DOHH2 (cell line): ENCODE results near the gene CLEC9A.
"Not testable (repeated sequence)": the region's sequence is repeated elsewhere in the genome, so short reads cannot be mapped to it uniquely, and the experiment has no call there.

Experiments used
- H3F3A ChIP-seq: fragments of 200-600 bp; sonication (generic), shearing (Covaris generic); 2 replicates; pipeline ENCODE4 v1.6.0; 2016; ENCODE audit warnings: antibody characterized with exemption, mild to moderate bottlenecking; ENCODE audit not compliant: control insufficient read depth, insufficient read depth
- H3K27ac ChIP-seq: fragments of 200-600 bp; sonication (generic); 2 replicates; pipeline ENCODE4 v1.5.1; 2014; ENCODE audit warnings: low read depth, mild to moderate bottlenecking, low read length, moderate library complexity
- H3K27me3 ChIP-seq: fragments of 200-600 bp; sonication (generic); 2 replicates; pipeline ENCODE4 v1.6.1; 2014; ENCODE audit warnings: mild to moderate bottlenecking, low read length, mixed read lengths; ENCODE audit not compliant: control insufficient read depth
- H3K36me3 ChIP-seq: fragments of 200-600 bp; sonication (generic); 2 replicates; pipeline ENCODE4 v1.6.1; 2014; ENCODE audit warnings: mild to moderate bottlenecking, low read length, moderate library complexity, mixed read lengths; ENCODE audit not compliant: control insufficient read depth
- H3K4me1 ChIP-seq: fragments of 200-600 bp; sonication (generic); 2 replicates; pipeline ENCODE4 v1.6.1; 2014; ENCODE audit warnings: mild to moderate bottlenecking, low read length, mixed read lengths; ENCODE audit not compliant: control insufficient read depth
- H3K4me2 ChIP-seq: fragments of 200-600 bp; sonication (generic); 2 replicates; pipeline ENCODE4 v1.6.0; 2014; ENCODE audit warnings: mild to moderate bottlenecking, low read length, moderate library complexity
- H3K4me3 ChIP-seq: fragments of 200-600 bp; sonication (generic); 2 replicates; pipeline ENCODE4 v1.5.1; 2014; ENCODE audit warnings: mild to moderate bottlenecking, low read length, mixed read lengths
- H3K79me2 ChIP-seq: fragments of 200-600 bp; sonication (generic); 2 replicates; pipeline ENCODE4 v1.6.1; 2014; ENCODE audit warnings: mild to moderate bottlenecking, low read length, mixed read lengths; ENCODE audit not compliant: control insufficient read depth
- H3K9me2 ChIP-seq: fragments of 200-600 bp; sonication (generic); replicated peaks from 2 replicates; pipeline ENCODE4 v1.6.1; 2014; ENCODE audit warnings: mild to moderate bottlenecking, low read length, mixed read lengths; ENCODE audit not compliant: control insufficient read depth
- H3K9me3 ChIP-seq: fragments of 200-600 bp; sonication (generic); 2 replicates; pipeline ENCODE4 v1.6.1; 2014; ENCODE audit warnings: antibody characterized with exemption, low read length, mixed read lengths; ENCODE audit not compliant: control insufficient read depth, insufficient read depth
- H4K20me1 ChIP-seq: fragments of 200-600 bp; sonication (generic); 2 replicates; pipeline ENCODE4 v1.6.0; 2014; ENCODE audit warnings: low read depth, mild to moderate bottlenecking, antibody characterized with exemption, low read length, moderate library complexity; ENCODE audit not compliant: control insufficient read depth, insufficient read depth
- EZH2phosphoT487 ChIP-seq: fragments of 200-600 bp; sonication (generic); IDR thresholded peaks from 2 replicates; pipeline ENCODE4 v1.6.1; 2017; ENCODE audit warnings: borderline replicate concordance, mild to moderate bottlenecking, antibody characterized with exemption, low read length, moderate library complexity, mixed read lengths
- TF ChIP-seq, protein P1 (sequence below): fragments of 200-600 bp; sonication (generic); IDR thresholded peaks from one replicate; pipeline ENCODE4 v1.5.1; 2014; ENCODE audit warnings: antibody characterized with exemption, mild to moderate bottlenecking, low read depth, low read length; ENCODE audit not compliant: poor library complexity, severe bottlenecking

The CLEC9A gene

GRCh38 chr12:10016881-10017280 lies 13.6 kb upstream of the CLEC9A start:
- Histone ChIP-seq H3K9me3 (no peaks in the 10 kb centered on the region), H3K79me2 (no peaks in the 10 kb centered on the region), H3K9me2 (no peaks in the 10 kb centered on the region), H3F3A (no peaks in the 10 kb centered on the region), H3K4me1 (no peaks in the 10 kb centered on the region), H3K4me3 (no peak overlapping the region), H3K27me3 (peaks cover 15% of the 10 kb centered on the region), H3K4me2 (no peak overlapping the region), H3K27ac (no peak overlapping the region), H3K36me3 (no peaks in the 10 kb centered on the region), H4K20me1 (no peaks in the 10 kb centered on the region)
- TF ChIP-seq, protein P1, sequence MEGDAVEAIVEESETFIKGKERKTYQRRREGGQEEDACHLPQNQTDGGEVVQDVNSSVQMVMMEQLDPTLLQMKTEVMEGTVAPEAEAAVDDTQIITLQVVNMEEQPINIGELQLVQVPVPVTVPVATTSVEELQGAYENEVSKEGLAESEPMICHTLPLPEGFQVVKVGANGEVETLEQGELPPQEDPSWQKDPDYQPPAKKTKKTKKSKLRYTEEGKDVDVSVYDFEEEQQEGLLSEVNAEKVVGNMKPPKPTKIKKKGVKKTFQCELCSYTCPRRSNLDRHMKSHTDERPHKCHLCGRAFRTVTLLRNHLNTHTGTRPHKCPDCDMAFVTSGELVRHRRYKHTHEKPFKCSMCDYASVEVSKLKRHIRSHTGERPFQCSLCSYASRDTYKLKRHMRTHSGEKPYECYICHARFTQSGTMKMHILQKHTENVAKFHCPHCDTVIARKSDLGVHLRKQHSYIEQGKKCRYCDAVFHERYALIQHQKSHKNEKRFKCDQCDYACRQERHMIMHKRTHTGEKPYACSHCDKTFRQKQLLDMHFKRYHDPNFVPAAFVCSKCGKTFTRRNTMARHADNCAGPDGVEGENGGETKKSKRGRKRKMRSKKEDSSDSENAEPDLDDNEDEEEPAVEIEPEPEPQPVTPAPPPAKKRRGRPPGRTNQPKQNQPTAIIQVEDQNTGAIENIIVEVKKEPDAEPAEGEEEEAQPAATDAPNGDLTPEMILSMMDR, result no peak
- no peak for TF ChIP-seq EZH2phosphoT487

- Histone ChIP-seq H3K4me2 (no peak overlapping the region), H3K79me2 (no peaks in the 10 kb centered on the region), H3K27ac (no peak overlapping the region), H3K27me3 (peaks cover 7% of the 10 kb centered on the region; the same call in 1 of the 2 replicates), H4K20me1 (no peaks in the 10 kb centered on the region), H3K9me3 (no peaks in the 10 kb centered on the region), H3F3A (no peaks in the 10 kb centered on the region), H3K9me2 (no peaks in the 10 kb centered on the region), H3K36me3 (no peaks in the 10 kb centered on the region), H3K4me3 (no peak overlapping the region), H3K4me1 (no peaks in the 10 kb centered on the region)
- no peak for TF ChIP-seq EZH2phosphoT487
- TF ChIP-seq, protein P1, result no peak
Observed at GRCh38 chr12:10018386-10018785, 12.1 kb upstream of the CLEC9A start.

DNA sequence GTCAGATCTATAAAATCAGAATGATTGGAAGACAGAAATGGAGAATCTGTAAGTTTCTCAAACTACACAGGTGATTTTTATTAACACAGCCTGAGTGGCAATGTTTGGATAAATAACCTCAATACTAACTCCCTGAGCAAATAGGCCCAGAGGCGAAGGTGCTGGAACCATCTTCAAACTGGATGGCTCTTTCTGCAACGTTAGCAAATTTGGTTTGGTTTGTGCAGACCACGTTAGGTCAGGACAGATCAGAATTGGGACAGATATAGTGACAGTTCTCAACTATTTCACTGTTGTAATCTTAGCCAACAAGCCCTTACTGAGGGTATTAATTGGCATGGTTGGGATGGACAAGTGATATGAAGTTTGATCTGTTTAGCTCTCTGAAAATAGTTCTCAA lies 9.1 kb upstream of the CLEC9A start:
- H3F3A ChIP-seq, result no peaks in the 10 kb centered on the region
- TF ChIP-seq, protein P1, result no peak
- no peak for TF ChIP-seq EZH2phosphoT487
- no peaks in the 10 kb centered on the region; the same call in 1 of the 2 replicates for H3K27me3 ChIP-seq
- no peaks in the 10 kb centered on the region for H4K20me1 ChIP-seq
- H3K36me3 ChIP-seq, result no peaks in the 10 kb centered on the region
- no peak overlapping the region for H3K4me2 ChIP-seq
- H3K79me2 ChIP-seq, result no peaks in the 10 kb centered on the region
- H3K9me3 ChIP-seq, result no peaks in the 10 kb centered on the region
- no peak overlapping the region for H3K27ac ChIP-seq
- no peaks in the 10 kb centered on the region for H3K9me2 ChIP-seq
- H3K4me1 ChIP-seq, result no peaks in the 10 kb centered on the region
- no peak overlapping the region for H3K4me3 ChIP-seq

- no peaks in the 10 kb centered on the region for H3K9me3 ChIP-seq
- H3K36me3 ChIP-seq, result no peaks in the 10 kb centered on the region
- H3K4me3 ChIP-seq, result no peak overlapping the region
- no peaks in the 10 kb centered on the region for H3K79me2 ChIP-seq
- H3K4me2 ChIP-seq, result no peak overlapping the region
- H3K27me3 ChIP-seq, result no peaks in the 10 kb centered on the region; the same call in 1 of the 2 replicates
- H3K9me2 ChIP-seq, result no peaks in the 10 kb centered on the region
- no peak overlapping the region for H3K27ac ChIP-seq
- no peaks in the 10 kb centered on the region for H3F3A ChIP-seq
- TF ChIP-seq EZH2phosphoT487, result no peak
- TF ChIP-seq, protein P1, result no peak
- H4K20me1 ChIP-seq, result no peaks in the 10 kb centered on the region
- no peaks in the 10 kb centered on the region for H3K4me1 ChIP-seq
Observed at GRCh38 chr12:10025236-10025635, 5.2 kb upstream of the CLEC9A start.

GRCh38 chr12:10026666-10027065 lies 3.8 kb upstream of the CLEC9A start:
- not testable (repeated sequence) for H3K36me3 ChIP-seq, H3K4me3 ChIP-seq, H3F3A ChIP-seq, H4K20me1 ChIP-seq, H3K79me2 ChIP-seq, H3K4me1 ChIP-seq, H3K9me2 ChIP-seq, H3K4me2 ChIP-seq, H3K27me3 ChIP-seq, H3K27ac ChIP-seq, H3K9me3 ChIP-seq
